ENCODE data around the gene B4GALNT4.
"Not testable (repeated sequence)": the region's sequence is repeated elsewhere in the genome, so short reads cannot be mapped to it uniquely, and the experiment has no call there.

Gene B4GALNT4

GRCh38 chr11:334264-334994, 34.9 kb upstream of the B4GALNT4 start:
- H3K4me3 ChIP-seq (ENCODE audit: low read depth, low read length), result no peak overlapping the region

GRCh38 chr11:335779-336658, 33.3 kb upstream of the B4GALNT4 start:
- no peak overlapping the region for H3K4me3 ChIP-seq (ENCODE audit: low read depth, low read length)

DNA sequence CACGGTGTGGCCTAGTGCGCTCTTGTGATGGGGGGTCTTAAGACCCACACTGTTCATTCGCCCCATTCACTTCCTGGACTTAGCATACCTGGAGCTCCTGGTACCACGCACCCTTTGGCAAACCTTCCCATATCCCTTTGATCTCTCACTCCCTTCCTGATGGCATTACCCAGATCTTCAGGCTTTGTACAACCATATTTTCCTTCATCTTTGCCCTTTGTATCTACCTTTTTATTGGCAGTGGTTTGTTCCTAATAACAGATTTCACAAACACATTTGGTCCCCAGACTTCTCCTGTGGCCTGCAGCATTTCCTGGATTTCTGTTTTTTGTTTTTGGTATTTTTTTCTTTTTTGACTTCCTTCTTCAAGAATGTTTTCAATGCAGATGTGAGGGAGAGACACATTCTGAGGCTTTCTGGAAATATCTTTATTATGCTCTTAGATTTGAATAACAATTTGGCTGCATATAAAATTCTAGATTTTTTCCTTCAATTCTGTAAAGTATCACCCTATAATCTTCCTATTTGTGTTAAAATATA, 32.6 kb upstream of the B4GALNT4 start:
- H3K4me3 ChIP-seq (ENCODE audit: low read depth, low read length), result no peak overlapping the region

- no peak overlapping the region for H3K4me3 ChIP-seq (ENCODE audit: low read depth, low read length)
Observed at GRCh38 chr11:337711-338110, 31.6 kb upstream of the B4GALNT4 start.

- H3K4me3 ChIP-seq (ENCODE audit: low read depth, low read length), result no peak overlapping the region
Observed at GRCh38 chr11:339963-340362, 29.3 kb upstream of the B4GALNT4 start.

DNA sequence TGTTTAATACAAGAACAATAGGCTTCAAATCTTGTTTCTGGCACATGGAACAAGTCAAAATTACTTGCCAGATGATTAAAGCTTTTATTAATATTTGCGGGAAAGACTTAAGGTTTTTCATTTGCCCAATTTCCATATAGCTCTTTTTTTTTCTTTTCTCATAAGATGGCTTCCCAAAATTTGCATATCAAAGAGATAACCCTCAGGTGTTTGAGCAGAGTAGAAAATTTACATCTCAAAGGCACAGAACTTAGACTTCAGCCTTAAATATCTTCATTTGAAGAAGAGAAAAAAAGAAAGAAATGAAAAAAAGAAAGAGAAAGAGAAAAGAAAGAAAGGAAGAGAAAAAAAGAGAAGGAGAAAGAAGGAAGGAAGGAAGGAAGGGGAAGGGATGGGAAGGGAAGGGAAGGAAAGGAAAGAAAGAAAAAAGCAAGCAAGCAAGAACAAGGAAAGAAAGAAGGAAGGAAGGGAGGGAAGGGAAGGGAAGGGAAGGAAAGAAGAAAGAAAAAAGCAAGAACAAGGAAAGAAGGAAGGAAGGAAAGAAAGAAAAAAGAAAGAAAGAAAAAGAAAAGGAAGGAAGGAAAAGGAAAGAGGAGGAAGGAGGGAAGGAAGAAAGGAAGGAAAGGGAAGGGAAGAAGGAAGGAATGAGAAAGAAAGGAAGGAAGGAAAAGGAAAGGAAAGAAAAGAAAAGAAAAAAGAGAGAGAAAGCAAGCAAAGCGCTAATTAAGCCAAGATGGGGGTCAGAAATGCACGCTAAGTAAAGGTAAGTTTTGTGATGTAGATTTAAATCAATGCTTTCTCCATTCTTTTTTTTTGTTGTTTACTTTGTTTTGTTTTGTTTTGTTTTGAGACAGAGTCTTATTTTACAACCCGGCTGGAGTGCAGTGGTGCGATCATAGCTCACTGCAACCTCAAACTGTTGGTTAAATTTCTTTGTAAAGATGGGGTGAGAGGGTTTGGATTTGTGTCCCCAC, 28.5 kb upstream of the B4GALNT4 start:
- no peak overlapping the region for H3K4me3 ChIP-seq (ENCODE audit: low read depth, low read length)

GRCh38 chr11:342328-342727, 27.0 kb upstream of the B4GALNT4 start:
- no peak overlapping the region for H3K4me3 ChIP-seq (ENCODE audit: low read depth, low read length)

DNA sequence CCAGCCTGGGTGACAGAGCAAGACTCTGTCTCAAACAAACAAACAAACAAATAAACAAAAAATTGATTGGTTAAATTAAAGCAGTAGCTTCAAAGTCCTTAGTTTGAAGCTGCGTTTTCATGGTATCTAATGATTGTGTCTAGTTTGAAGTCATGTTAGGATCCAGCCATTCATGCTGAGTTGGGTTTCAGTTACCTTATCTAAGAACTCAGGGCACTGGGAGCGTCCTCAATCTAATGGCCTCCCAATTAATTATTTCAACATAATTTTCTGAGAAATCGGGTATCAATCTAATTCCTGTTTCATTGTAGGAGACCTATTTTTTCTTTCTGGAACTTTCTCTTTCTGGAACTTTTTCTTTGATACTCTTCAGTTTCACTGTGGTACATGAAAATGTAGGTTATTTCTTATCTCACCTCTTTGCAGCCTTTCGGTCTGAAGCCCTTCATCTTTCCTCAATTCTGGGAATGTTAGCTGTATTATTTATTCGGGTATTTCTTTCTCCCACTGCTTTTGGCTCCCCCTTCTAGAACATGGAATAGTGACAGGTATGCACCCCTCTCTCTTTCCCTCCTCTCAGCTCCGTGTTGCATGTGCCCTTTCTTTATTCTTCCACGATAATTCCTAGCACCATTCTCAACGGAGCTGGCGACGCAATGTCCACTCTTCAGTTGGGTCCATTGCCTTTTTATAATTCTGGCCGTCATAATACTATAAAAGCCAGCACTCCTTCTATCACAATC, 24.3 kb upstream of the B4GALNT4 start:
- H3K4me3 ChIP-seq (ENCODE audit: low read depth, low read length), result no peak overlapping the region

GRCh38 chr11:346529-346928, 22.8 kb upstream of the B4GALNT4 start:
- H3K4me3 ChIP-seq (ENCODE audit: low read depth, low read length), result no peak overlapping the region

DNA sequence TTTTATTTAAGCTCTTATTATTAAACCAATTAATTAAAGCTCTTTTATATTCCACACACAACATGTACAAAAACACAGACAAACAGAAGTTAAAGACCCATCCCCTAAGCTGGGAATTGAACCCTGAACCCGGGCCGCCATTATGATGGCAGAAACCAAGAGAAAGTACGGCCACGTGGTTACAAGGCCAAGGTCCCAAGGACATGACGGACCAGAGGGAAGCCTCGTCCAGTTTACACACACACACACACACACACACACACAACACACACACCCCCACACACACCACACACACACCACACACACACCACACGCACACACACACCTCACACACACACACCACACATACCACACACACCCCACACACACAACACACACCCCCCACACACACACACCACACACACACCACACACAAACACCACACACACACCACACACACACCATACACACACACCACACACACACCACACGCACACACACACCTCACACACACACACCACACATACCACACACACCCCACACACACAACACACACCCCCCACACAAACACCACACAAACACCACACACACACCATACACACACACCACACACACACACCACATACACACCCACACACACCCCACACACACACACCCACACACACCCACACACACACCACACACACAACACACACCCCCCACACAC, 19.9 kb upstream of the B4GALNT4 start:
- H3K4me3 ChIP-seq (ENCODE audit: low read depth, low read length), result not testable (repeated sequence)

GRCh38 chr11:350033-350722, 19.1 kb upstream of the B4GALNT4 start:
- H3K4me3 ChIP-seq (ENCODE audit: low read depth, low read length), result not testable (repeated sequence)

GRCh38 chr11:350723-351255, 18.5 kb upstream of the B4GALNT4 start:
- no peak overlapping the region for H3K4me3 ChIP-seq (ENCODE audit: low read depth, low read length)

- H3K4me3 ChIP-seq (ENCODE audit: low read depth, low read length), result no peak overlapping the region
Observed at GRCh38 chr11:351411-351810, 17.9 kb upstream of the B4GALNT4 start.

- no peak overlapping the region for H3K4me3 ChIP-seq (ENCODE audit: low read depth, low read length)
Observed at GRCh38 chr11:352456-353031, 16.8 kb upstream of the B4GALNT4 start.

DNA sequence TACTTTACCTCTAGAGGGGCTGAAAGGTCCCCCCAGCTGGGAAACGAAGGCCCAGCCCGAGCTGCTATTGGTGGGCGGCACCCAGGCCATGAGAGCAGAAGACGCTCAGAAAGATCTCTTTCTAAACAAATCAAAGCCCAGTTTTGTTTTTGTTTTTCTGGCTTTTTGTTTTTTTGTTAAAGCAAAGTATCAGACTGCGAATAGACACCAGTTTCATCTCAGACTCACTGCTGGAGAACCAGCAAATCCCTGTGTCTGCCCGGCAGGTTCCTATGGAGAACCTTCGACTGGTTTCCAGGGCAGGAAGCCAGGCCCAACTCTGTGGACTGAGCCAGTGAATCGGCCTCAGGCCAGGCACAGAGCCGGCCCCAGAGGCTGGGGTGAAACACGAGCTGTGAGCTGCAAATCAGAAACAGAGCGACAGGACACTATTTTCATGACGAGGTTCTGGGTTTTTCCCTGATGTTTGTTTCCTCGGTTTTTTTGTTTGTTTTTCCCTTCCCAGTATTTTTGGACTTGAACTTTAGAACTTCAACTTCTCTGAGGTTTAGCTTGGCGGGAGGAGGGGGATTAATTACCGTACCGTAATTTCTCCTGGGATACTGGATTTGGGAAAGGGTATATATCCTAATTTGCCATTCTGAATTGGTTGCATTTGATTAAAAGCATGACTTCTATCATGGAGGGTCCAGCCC, 16.0 kb upstream of the B4GALNT4 start:
- no peak overlapping the region for H3K4me3 ChIP-seq (ENCODE audit: low read depth, low read length)

DNA sequence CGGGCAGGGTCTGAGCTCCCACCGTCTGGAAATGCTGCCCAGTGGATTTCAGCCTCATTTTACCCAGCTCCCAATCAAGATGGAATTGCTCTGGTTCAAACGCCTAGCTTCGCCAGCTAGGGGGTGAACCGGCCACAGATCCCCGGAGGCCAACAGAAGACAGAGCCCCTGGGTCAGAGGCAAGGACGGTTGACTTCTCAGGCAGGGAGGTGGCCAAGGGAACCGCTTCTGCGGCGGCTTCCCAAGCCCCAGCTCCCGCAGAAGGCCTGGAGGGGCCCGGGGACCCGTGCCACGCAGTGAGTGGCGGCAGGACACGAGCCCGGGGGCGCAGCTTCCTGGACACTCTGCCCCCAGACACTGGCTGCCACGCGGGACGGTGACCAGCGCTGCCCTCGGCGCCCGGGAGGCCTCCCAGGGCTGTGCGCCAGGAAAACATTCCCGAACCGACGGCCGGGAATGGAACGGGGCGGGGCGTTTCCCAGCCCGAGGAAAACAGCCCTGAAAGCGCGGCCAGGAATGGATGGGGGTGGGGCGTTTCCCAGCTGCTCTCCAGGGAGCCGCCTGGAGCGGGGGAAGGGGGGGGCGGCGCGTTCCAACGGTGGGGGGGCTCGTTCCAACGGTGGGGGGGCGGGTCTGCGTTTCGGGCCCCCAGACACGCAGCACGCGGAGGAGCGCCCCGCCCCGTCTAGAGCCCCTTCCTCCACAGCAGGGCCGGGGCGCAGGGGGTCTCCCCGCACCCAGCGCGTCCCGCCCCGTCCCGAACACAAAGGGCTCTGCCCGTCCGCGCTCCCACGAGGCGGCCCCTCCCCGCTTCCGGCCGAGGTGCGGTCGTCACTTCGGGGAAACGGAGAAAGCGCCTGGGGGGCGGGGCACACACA, 13.5 kb upstream of the B4GALNT4 start:
- H3K4me3 ChIP-seq (ENCODE audit: low read depth, low read length), result peak overlapping the region; percentile 2

GRCh38 chr11:356610-357009, 12.7 kb upstream of the B4GALNT4 start:
- H3K4me3 ChIP-seq (ENCODE audit: low read depth, low read length), result no peak overlapping the region
